H9 (cell line): Measurements from ENCODE around the gene MAP2K1. TPM values are rescaled to one million over a fixed set of nuclear protein-coding genes. Genes with fewer than 3 reads are reported as not detected.

Experiments
- DNase-seq: peaks from one replicate; pipeline ENCODE4 v3.0.0-alpha.2; 2017
- H2AFZ ChIP-seq: one replicate; pipeline ENCODE4 v1.6.1; 2013; ENCODE audit warnings: mild to moderate bottlenecking, low read length, control low read depth, moderate library complexity
- H2AK5ac ChIP-seq: 2 replicates; pipeline ENCODE4 v1.6.1; 2013; ENCODE audit warnings: low read length, control low read depth, mixed read lengths; ENCODE audit not compliant: insufficient read length
- H2BK120ac ChIP-seq: one replicate; pipeline ENCODE4 v1.6.1; 2013; ENCODE audit warnings: low read depth, mild to moderate bottlenecking, low read length, control low read depth, inconsistent platforms; ENCODE audit not compliant: poor library complexity, severe bottlenecking
- H2BK12ac ChIP-seq: 2 replicates; pipeline ENCODE4 v1.6.1; 2013; ENCODE audit warnings: low read length, control low read depth, mixed read lengths, low read depth; ENCODE audit not compliant: insufficient read length
- H2BK15ac ChIP-seq: 2 replicates; pipeline ENCODE4 v1.6.1; 2013; ENCODE audit warnings: low read depth, low read length, control low read depth
- H2BK20ac ChIP-seq: one replicate; pipeline ENCODE4 v1.6.1; 2013; ENCODE audit warnings: low read depth, mild to moderate bottlenecking, low read length, control low read depth, inconsistent platforms; ENCODE audit not compliant: poor library complexity, severe bottlenecking
- H2BK5ac ChIP-seq: 2 replicates; pipeline ENCODE4 v1.6.1; 2013; ENCODE audit warnings: low read length, control low read depth, mixed read lengths; ENCODE audit not compliant: insufficient read length
- H3K14ac ChIP-seq: 2 replicates; pipeline ENCODE4 v1.6.1; 2013; ENCODE audit warnings: low read length, control low read depth; ENCODE audit not compliant: insufficient read depth
- H3K18ac ChIP-seq: 2 replicates; pipeline ENCODE4 v1.6.1; 2013; ENCODE audit warnings: low read depth, mild to moderate bottlenecking, mixed read lengths, low read length, control low read depth; ENCODE audit not compliant: insufficient read length
- H3K23ac ChIP-seq: 2 replicates; pipeline ENCODE4 v1.6.1; 2013; ENCODE audit warnings: low read length, control low read depth, mixed read lengths, low read depth; ENCODE audit not compliant: insufficient read length
- H3K23me2 ChIP-seq: 2 replicates; pipeline ENCODE4 v1.6.1; 2013; ENCODE audit warnings: low read depth, mild to moderate bottlenecking, mixed read lengths, low read length, control low read depth; ENCODE audit not compliant: insufficient read length, poor library complexity, severe bottlenecking
- H3K27ac ChIP-seq: 2 replicates; pipeline ENCODE4 v1.5.1; 2013; ENCODE audit warnings: low read length, control low read depth, mixed read lengths, low read depth; ENCODE audit not compliant: insufficient read length
- H3K27me3 ChIP-seq: 2 replicates; pipeline ENCODE4 v1.6.1; 2013; ENCODE audit warnings: low read length, control low read depth, inconsistent platforms; ENCODE audit not compliant: insufficient read depth
- H3K4ac ChIP-seq: 2 replicates; pipeline ENCODE4 v1.6.1; 2013; ENCODE audit warnings: low read depth, mild to moderate bottlenecking, control low read depth, inconsistent platforms, low read length, moderate library complexity
- H3K4me1 ChIP-seq: 2 replicates; pipeline ENCODE4 v1.6.1; 2013; ENCODE audit warnings: low read length, control low read depth, inconsistent platforms; ENCODE audit not compliant: insufficient read depth
- H3K4me2 ChIP-seq: 2 replicates; pipeline ENCODE4 v1.6.1; 2013; ENCODE audit warnings: low read length, control low read depth, mixed read lengths; ENCODE audit not compliant: insufficient read length, insufficient read depth
- H3K56ac ChIP-seq: 2 replicates; pipeline ENCODE4 v1.6.1; 2013; ENCODE audit warnings: low read depth, mild to moderate bottlenecking, mixed read lengths, low read length, control low read depth; ENCODE audit not compliant: insufficient read length
- H3K79me1 ChIP-seq: 2 replicates; pipeline ENCODE4 v1.6.1; 2013; ENCODE audit warnings: low read depth, mild to moderate bottlenecking, moderate library complexity, low read length, control low read depth, inconsistent platforms; ENCODE audit not compliant: insufficient read depth, poor library complexity, severe bottlenecking
- H3K79me2 ChIP-seq: 2 replicates; pipeline ENCODE4 v1.6.1; 2013; ENCODE audit warnings: low read length, control low read depth, inconsistent platforms; ENCODE audit not compliant: insufficient read depth
- H3K9ac ChIP-seq: 2 replicates; pipeline ENCODE4 v1.6.1; 2013; ENCODE audit warnings: low read length, control low read depth, mixed read lengths; ENCODE audit not compliant: insufficient read length; ENCODE audit errors: extremely low read depth
- H3K9me3 ChIP-seq: one replicate; pipeline ENCODE4 v1.6.1; 2013; ENCODE audit warnings: low read depth, low read length, inconsistent platforms; ENCODE audit not compliant: control insufficient read depth
- H3T11ph ChIP-seq: one replicate; pipeline ENCODE4 v1.6.1; 2013; ENCODE audit warnings: mild to moderate bottlenecking, low read length, control low read depth, inconsistent platforms
- H4K20me1 ChIP-seq: one replicate; pipeline ENCODE4 v1.6.1; 2013; ENCODE audit not compliant: control insufficient read depth, insufficient read length, insufficient read depth
- H4K5ac ChIP-seq: 2 replicates; pipeline ENCODE4 v1.6.1; 2013; ENCODE audit warnings: low read depth, mild to moderate bottlenecking, mixed read lengths, low read length, control low read depth; ENCODE audit not compliant: insufficient read length
- H4K8ac ChIP-seq: replicated peaks from 2 replicates; pipeline ENCODE4 v1.6.1; 2013; ENCODE audit warnings: low read length, control low read depth, mixed read lengths, low read depth; ENCODE audit not compliant: insufficient read length
- H4K91ac ChIP-seq: 2 replicates; pipeline ENCODE4 v1.6.1; 2013; ENCODE audit warnings: low read depth, mild to moderate bottlenecking, moderate library complexity, mixed read lengths, low read length, control low read depth; ENCODE audit not compliant: insufficient read length
- H3K27ac Mint-ChIP-seq, 3 experiments: 2 replicates in 2 of 3; 3 replicates in 1 of 3; pipeline ENCODE4 v1.8.0; 2020 to 2021; ENCODE audit warnings: mixed read lengths in 3 of 3, mild to moderate bottlenecking in 1 of 3, moderate library complexity in 1 of 3
- H3K27me3 Mint-ChIP-seq: 2 replicates; pipeline ENCODE4 v1.8.0; 2021; ENCODE audit warnings: low read depth, mild to moderate bottlenecking, moderate library complexity, mixed read lengths
- H3K36me3 Mint-ChIP-seq, 3 experiments: 2 replicates in 2 of 3; 3 replicates in 1 of 3; pipeline ENCODE4 v1.8.0; 2020 to 2021; ENCODE audit warnings: low read depth in 3 of 3, mixed read lengths in 3 of 3; ENCODE audit not compliant: insufficient read depth in 1 of 3
- H3K4me1 Mint-ChIP-seq, 2 experiments: 2 replicates each; pipeline ENCODE4 v1.8.0; 2020; ENCODE audit warnings: mixed read lengths in 2 of 2
- H3K4me3 Mint-ChIP-seq, 2 experiments: 2 replicates in 1 of 2; 3 replicates in 1 of 2; pipeline ENCODE4 v1.8.0; 2020 to 2021; ENCODE audit warnings: mild to moderate bottlenecking in 2 of 2, mixed read lengths in 2 of 2, moderate library complexity in 1 of 2
- H3K9me3 Mint-ChIP-seq, 2 experiments: 2 replicates in 1 of 2; 3 replicates in 1 of 2; pipeline ENCODE4 v1.8.0; 2020; ENCODE audit warnings: mild to moderate bottlenecking in 2 of 2, mixed read lengths in 2 of 2, moderate library complexity in 1 of 2
- WGBS: extraction: QIAGEN DNeasy Blood & Tissue Kit; methylation state at CpG from one replicate; pipeline ENCODE4 v1.1.7; 2013; ENCODE audit warnings: missing lambda C conversion rate, low lambda C conversion rate, mixed read lengths; ENCODE audit not compliant: insufficient read length; ENCODE audit errors: extremely low coverage; 5-methylcytosine and 5-hydroxymethylcytosine counted together
- total RNA-seq: library from RNA; stranded (reverse); gene quantifications from 2 replicates; pipeline ENCODE4 v1.2.1, GENCODE V29; 2021
- TF ChIP-seq, protein P1 (sequence below): fragments of 200-600 bp; sonication (generic); conservative IDR thresholded peaks from 3 replicates; pipeline ENCODE4 v1.8.0; 2021; ENCODE audit warnings: antibody characterized with exemption, mild to moderate bottlenecking

MAP2K1 gene
- total RNA-seq, 1 experiment from 2014 or later: 50.8 TPM

DNA sequence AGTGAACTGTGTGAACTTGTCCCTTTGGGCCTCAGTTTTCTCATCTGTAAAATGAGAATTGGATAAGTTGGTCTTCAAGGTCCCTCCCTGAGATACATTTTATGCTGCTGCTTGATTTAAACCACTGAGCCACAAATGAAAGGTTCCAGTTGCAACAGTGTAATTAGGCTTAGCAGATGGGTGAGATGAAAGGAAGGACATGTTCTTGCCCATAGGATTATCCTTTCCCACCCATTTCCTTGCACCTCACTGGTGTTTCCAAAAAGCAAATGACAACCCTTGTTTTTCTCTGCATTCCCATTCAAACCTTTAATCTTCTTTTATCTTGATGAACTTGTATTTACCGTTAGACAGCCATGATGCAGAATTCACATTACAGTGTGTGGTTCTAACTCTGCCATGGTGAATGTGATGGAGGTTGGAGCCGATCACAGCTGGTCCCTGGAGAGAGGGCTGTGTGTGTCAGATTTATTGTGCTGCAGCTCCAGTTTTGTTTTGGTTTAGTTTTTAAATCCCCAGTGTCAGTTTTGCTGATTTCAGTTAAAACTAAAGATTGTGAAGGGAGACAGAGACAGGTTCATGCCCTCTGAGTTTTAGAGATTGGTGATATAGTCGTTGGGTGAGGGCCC, 44.0 kb downstream of the MAP2K1 start:
- peaks cover 3 to 9% (median 8%) of the 10 kb centered on the region in 3 experiments; a peak in 5 of 7 replicates for H3K36me3 Mint-ChIP-seq
- H3K18ac ChIP-seq: no peak overlapping the region
- peaks cover 6% of the 10 kb centered on the region for H3K79me1 ChIP-seq
- no peak overlapping the region for H4K8ac ChIP-seq
- H3K9ac ChIP-seq: no peak overlapping the region
- H2BK120ac ChIP-seq: no peak overlapping the region
- no peak overlapping the region for H3K4me3 Mint-ChIP-seq
- no peak overlapping the region for H2BK5ac ChIP-seq
- H2AK5ac ChIP-seq: no peak overlapping the region
- no peak overlapping the region for H4K5ac ChIP-seq
- H2AFZ ChIP-seq: no peak overlapping the region
- H3K4me2 ChIP-seq: no peak overlapping the region
- H3K9me3 Mint-ChIP-seq: no peaks in the 10 kb centered on the region
- TF ChIP-seq, protein P1, sequence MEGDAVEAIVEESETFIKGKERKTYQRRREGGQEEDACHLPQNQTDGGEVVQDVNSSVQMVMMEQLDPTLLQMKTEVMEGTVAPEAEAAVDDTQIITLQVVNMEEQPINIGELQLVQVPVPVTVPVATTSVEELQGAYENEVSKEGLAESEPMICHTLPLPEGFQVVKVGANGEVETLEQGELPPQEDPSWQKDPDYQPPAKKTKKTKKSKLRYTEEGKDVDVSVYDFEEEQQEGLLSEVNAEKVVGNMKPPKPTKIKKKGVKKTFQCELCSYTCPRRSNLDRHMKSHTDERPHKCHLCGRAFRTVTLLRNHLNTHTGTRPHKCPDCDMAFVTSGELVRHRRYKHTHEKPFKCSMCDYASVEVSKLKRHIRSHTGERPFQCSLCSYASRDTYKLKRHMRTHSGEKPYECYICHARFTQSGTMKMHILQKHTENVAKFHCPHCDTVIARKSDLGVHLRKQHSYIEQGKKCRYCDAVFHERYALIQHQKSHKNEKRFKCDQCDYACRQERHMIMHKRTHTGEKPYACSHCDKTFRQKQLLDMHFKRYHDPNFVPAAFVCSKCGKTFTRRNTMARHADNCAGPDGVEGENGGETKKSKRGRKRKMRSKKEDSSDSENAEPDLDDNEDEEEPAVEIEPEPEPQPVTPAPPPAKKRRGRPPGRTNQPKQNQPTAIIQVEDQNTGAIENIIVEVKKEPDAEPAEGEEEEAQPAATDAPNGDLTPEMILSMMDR: no peak
- H2BK12ac ChIP-seq: no peak overlapping the region
- no peak for DNase-seq
- no peak overlapping the region for H3K27ac Mint-ChIP-seq
- H3K4me1 Mint-ChIP-seq: peaks cover 23 to 24% of the 10 kb centered on the region in 2 experiments
- H3K27ac ChIP-seq: no peak overlapping the region
- H3K14ac ChIP-seq: no peak overlapping the region
- no peak overlapping the region for H3K23ac ChIP-seq
- H3K27me3 ChIP-seq: no peaks in the 10 kb centered on the region
- H3K56ac ChIP-seq: no peak overlapping the region
- no peaks in the 10 kb centered on the region; the same call in 1 of the 2 replicates for H3K4me1 ChIP-seq
- H3K9me3 ChIP-seq: no peaks in the 10 kb centered on the region
- H3K79me2 ChIP-seq: peaks cover 6% of the 10 kb centered on the region; the same call in 1 of the 2 replicates
- no peaks in the 10 kb centered on the region for H3K27me3 Mint-ChIP-seq
- peaks cover 2% of the 10 kb centered on the region for H4K20me1 ChIP-seq
- H2BK20ac ChIP-seq: no peak overlapping the region
- no peak overlapping the region for H3T11ph ChIP-seq
- H4K91ac ChIP-seq: no peak overlapping the region
- H2BK15ac ChIP-seq: no peak overlapping the region
- no peak overlapping the region for H3K4ac ChIP-seq
- no CpG with 5 or more reads among the region's 3 CpGs for WGBS
- H3K23me2 ChIP-seq: no peaks in the 10 kb centered on the region
